H1 (cell line): ENCODE results near the gene RAPGEF6. TPM values are rescaled to one million over a fixed set of nuclear protein-coding genes. Genes with fewer than 3 reads are reported as not detected.

Experiments used
- CTCF ChIA-PET: fragments of 300-600 bp; sonication (Branson Sonifier 250); formaldehyde crosslinking; loops from one replicate; lab custom pipeline; 2021; ENCODE audit not compliant: partially characterized antibody; lab: Charles Lee
- POLR2A ChIA-PET: fragments of 300-600 bp; sonication (Branson Sonifier 250); formaldehyde crosslinking; loops from one replicate; lab custom pipeline; 2021; ENCODE audit warnings: inconsistent platforms; ENCODE audit not compliant: partially characterized antibody; lab: Charles Lee
- DNase-seq, 2 experiments: peaks; one replicate each; pipeline versions ENCODE4 v3.0.0 to v3.0.0-alpha.2; 2010 to 2022; ENCODE audit warnings: low spot score in 2 of 2, low read depth in 1 of 2, mixed read lengths in 1 of 2
- FAIRE-seq: peaks from 2 replicates; lab custom pipeline; 2011; peaks lifted over from hg19 to GRCh38; lab: Jason Lieb, UNC
- H2AFZ ChIP-seq: 2 replicates; pipeline ENCODE4 v1.8.1; 2012; ENCODE audit warnings: low read length, inconsistent platforms
- H2AK5ac ChIP-seq: 2 replicates; pipeline ENCODE4 v1.6.1; 2013; ENCODE audit warnings: low read depth, low read length
- H2BK120ac ChIP-seq: replicated peaks from 2 replicates; pipeline ENCODE3; 2013; ENCODE audit warnings: low read depth, low read length, inconsistent platforms
- H2BK12ac ChIP-seq: 2 replicates; pipeline ENCODE4 v1.6.1; 2013; ENCODE audit warnings: low read depth, low read length
- H2BK15ac ChIP-seq: 2 replicates; pipeline ENCODE4 v1.6.1; 2013; ENCODE audit warnings: low read length
- H2BK20ac ChIP-seq: 2 replicates; pipeline ENCODE4 v1.6.1; 2013; ENCODE audit warnings: low read length
- H2BK5ac ChIP-seq: 2 replicates; pipeline ENCODE4 v1.6.1; 2013; ENCODE audit warnings: low read depth, low read length
- H3K14ac ChIP-seq: 2 replicates; pipeline ENCODE4 v1.6.1; 2013; ENCODE audit warnings: inconsistent platforms; ENCODE audit not compliant: insufficient read length
- H3K18ac ChIP-seq: 2 replicates; pipeline ENCODE4 v1.6.1; 2013; ENCODE audit warnings: low read length; ENCODE audit errors: extremely low read depth
- H3K23ac ChIP-seq: 2 replicates; pipeline ENCODE4 v1.6.1; 2013; ENCODE audit warnings: inconsistent platforms; ENCODE audit not compliant: insufficient read length
- H3K23me2 ChIP-seq: 2 replicates; pipeline ENCODE4 v1.6.1; 2013; ENCODE audit warnings: low read depth, low read length
- H3K27ac ChIP-seq: 2 replicates; pipeline ENCODE4 v1.6.1; 2011; ENCODE audit warnings: low read depth, low read length, inconsistent platforms
- H3K27me3 ChIP-seq, 4 experiments: replicated peaks in 1 of 4; 1 replicate in 1 of 4; 2 replicates in 3 of 4; pipeline versions ENCODE4 v1.6.1 to v1.8.1; 2011 to 2013; ENCODE audit warnings: low read length in 3 of 4, mild to moderate bottlenecking in 3 of 4, inconsistent platforms in 2 of 4, mixed read lengths in 2 of 4, moderate library complexity in 1 of 4; ENCODE audit not compliant: control insufficient read depth in 3 of 4, insufficient read depth in 3 of 4; ENCODE audit errors: extremely low read depth in 1 of 4
- H3K36me3 ChIP-seq, 4 experiments: 2 replicates each; pipeline versions ENCODE4 v1.6.1 to v1.8.1; 2011 to 2013; ENCODE audit warnings: mild to moderate bottlenecking in 4 of 4, low read length in 3 of 4, moderate library complexity in 2 of 4, control low read depth in 1 of 4, inconsistent platforms in 1 of 4; ENCODE audit not compliant: insufficient read depth in 4 of 4, control insufficient read depth in 2 of 4
- H3K4ac ChIP-seq: replicated peaks from 2 replicates; pipeline ENCODE3; 2013; ENCODE audit warnings: low read length, low read depth, mixed read lengths, inconsistent platforms; ENCODE audit not compliant: insufficient read length
- H3K4me1 ChIP-seq, 4 experiments: replicated peaks in 1 of 4; 1 replicate in 1 of 4; 2 replicates in 3 of 4; pipeline versions ENCODE4 v1.6.1 to v1.8.1; 2011 to 2013; ENCODE audit warnings: low read length in 3 of 4, inconsistent platforms in 2 of 4, mixed read lengths in 1 of 4; ENCODE audit not compliant: insufficient read depth in 4 of 4, control insufficient read depth in 3 of 4
- H3K4me2 ChIP-seq, 2 experiments: 2 replicates each; pipeline versions ENCODE4 v1.6.1 to v1.8.1; 2011 to 2013; ENCODE audit warnings: low read depth in 2 of 2, low read length in 2 of 2, control low read depth in 1 of 2, inconsistent platforms in 1 of 2, mild to moderate bottlenecking in 1 of 2; ENCODE audit not compliant: insufficient read depth in 1 of 2
- H3K4me3 ChIP-seq, 4 experiments: fragments of 200-600, 300-600 bp in 1 of 4; sonication (generic), shearing (Covaris generic), sonication (Bioruptor Twin) in 1 of 4; 2 replicates each; pipeline versions ENCODE4 v1.5.1 to v1.8.1; 2011 to 2016; ENCODE audit warnings: low read length in 4 of 4, low read depth in 3 of 4, control low read depth in 2 of 4, inconsistent platforms in 2 of 4, mild to moderate bottlenecking in 2 of 4, mixed read lengths in 1 of 4, moderate library complexity in 1 of 4; ENCODE audit not compliant: insufficient read depth in 2 of 4; ENCODE audit errors: extremely low read depth in 1 of 4
- H3K56ac ChIP-seq: replicated peaks from 2 replicates; pipeline ENCODE3; 2013; ENCODE audit warnings: low read depth, mild to moderate bottlenecking, mixed read lengths, low read length, inconsistent platforms; ENCODE audit not compliant: insufficient read length
- H3K79me1 ChIP-seq: 2 replicates; pipeline ENCODE4 v1.6.1; 2013; ENCODE audit warnings: low read depth, low read length, control low read depth
- H3K79me2 ChIP-seq, 2 experiments: 2 replicates each; pipeline versions ENCODE4 v1.6.1 to v1.8.1; 2012 to 2013; ENCODE audit warnings: low read length in 2 of 2, mild to moderate bottlenecking in 2 of 2, inconsistent platforms in 1 of 2; ENCODE audit not compliant: insufficient read depth in 2 of 2, control insufficient read depth in 1 of 2
- H3K9ac ChIP-seq, 4 experiments: replicated peaks in 1 of 4; 1 replicate in 1 of 4; 2 replicates in 3 of 4; pipeline versions ENCODE4 v1.6.1 to v1.8.1; 2011 to 2013; ENCODE audit warnings: low read depth in 3 of 4, low read length in 3 of 4, control low read depth in 2 of 4, mild to moderate bottlenecking in 2 of 4, moderate library complexity in 2 of 4, inconsistent platforms in 1 of 4; ENCODE audit errors: extremely low read depth in 1 of 4
- H3K9me3 ChIP-seq, 2 experiments: 2 replicates each; pipeline versions ENCODE4 v1.6.1 to v1.8.1; 2012 to 2013; ENCODE audit warnings: mild to moderate bottlenecking in 2 of 2, moderate library complexity in 2 of 2, control low read depth in 1 of 2, inconsistent platforms in 1 of 2, low read depth in 1 of 2, low read length in 1 of 2, mixed read lengths in 1 of 2; ENCODE audit not compliant: insufficient read depth in 2 of 2
- H4K20me1 ChIP-seq, 2 experiments: replicated peaks in 1 of 2; 2 replicates each; pipeline versions ENCODE3 to v1.8.1; 2011 to 2013; ENCODE audit warnings: inconsistent platforms in 2 of 2, low read length in 2 of 2, mild to moderate bottlenecking in 1 of 2; ENCODE audit not compliant: insufficient read depth in 2 of 2, control insufficient read depth in 1 of 2
- H4K5ac ChIP-seq: 2 replicates; pipeline ENCODE4 v1.6.1; 2013; ENCODE audit warnings: low read length, low read depth, mixed read lengths, inconsistent platforms; ENCODE audit not compliant: insufficient read length
- H4K8ac ChIP-seq: 2 replicates; pipeline ENCODE4 v1.8.0; 2013; ENCODE audit warnings: mild to moderate bottlenecking, moderate library complexity, low read length, inconsistent platforms; ENCODE audit not compliant: insufficient read depth; ENCODE audit errors: extremely low read depth
- H4K91ac ChIP-seq: replicated peaks from 2 replicates; pipeline ENCODE3; 2013; ENCODE audit warnings: low read length, mixed read lengths, inconsistent platforms; ENCODE audit not compliant: insufficient read length
- EP300 ChIP-seq, 2 experiments: IDR thresholded peaks; 1 replicate in 1 of 2; 2 replicates in 1 of 2; pipeline ENCODE4 v1.6.1; 2011 to 2012; ENCODE audit warnings: low read depth in 2 of 2, low read length in 2 of 2, mild to moderate bottlenecking in 2 of 2, borderline replicate concordance in 1 of 2, inconsistent platforms in 1 of 2, moderate library complexity in 1 of 2
- HDAC6 ChIP-seq: IDR thresholded peaks from one replicate; pipeline ENCODE4 v1.7.1; 2012; ENCODE audit warnings: low read depth, mild to moderate bottlenecking, inconsistent platforms, low read length, moderate library complexity
- KDM1A ChIP-seq: fragments of 200-600, 300-600 bp; sonication (generic); IDR thresholded peaks from 2 replicates; pipeline ENCODE4 v1.7.1; 2016; ENCODE audit warnings: mild to moderate bottlenecking, low read length, borderline replicate concordance
- KDM4A ChIP-seq: IDR thresholded peaks from one replicate; pipeline ENCODE4 v1.7.1; 2012; ENCODE audit warnings: low read depth, mild to moderate bottlenecking, moderate library complexity, low read length, inconsistent platforms; ENCODE audit not compliant: severe bottlenecking
- KDM5A ChIP-seq: fragments of 200-600 bp; IDR thresholded peaks from 2 replicates; pipeline ENCODE4 v1.7.1; 2012; ENCODE audit warnings: mild to moderate bottlenecking, low read length, inconsistent platforms, mixed read lengths
- NANOG ChIP-seq: IDR thresholded peaks from 2 replicates; pipeline ENCODE4 v1.6.1; 2011; ENCODE audit warnings: low read length, low read depth, mild to moderate bottlenecking, inconsistent platforms; ENCODE audit not compliant: insufficient read depth, poor library complexity, severe bottlenecking
- RAD21 ChIP-seq, 2 experiments: IDR thresholded peaks in 1 of 2; conservative IDR thresholded peaks in 1 of 2; 2 replicates each; pipeline ENCODE4 v1.6.1; 2011; ENCODE audit warnings: low read depth in 2 of 2, low read length in 2 of 2, improper control_type of control experiment in 1 of 2, inconsistent platforms in 1 of 2, mild to moderate bottlenecking in 1 of 2, moderate library complexity in 1 of 2
- RNF2 ChIP-seq: fragments of 200-900, 300-1000 bp; sonication (generic); IDR thresholded peaks from 2 replicates; pipeline ENCODE4 v1.7.1; 2016; ENCODE audit warnings: borderline replicate concordance, low read depth, mild to moderate bottlenecking, antibody characterized with exemption, low read length; ENCODE audit not compliant: poor library complexity, severe bottlenecking; ENCODE audit errors: missing control alignments
- SIRT6 ChIP-seq: IDR thresholded peaks from one replicate; pipeline ENCODE4 v1.7.1; 2012; ENCODE audit warnings: low read length, inconsistent platforms
- SIX5 ChIP-seq: IDR thresholded peaks from 2 replicates; pipeline ENCODE4 v1.6.1; 2011; ENCODE audit warnings: mild to moderate bottlenecking, low read depth, low read length
- SP1 ChIP-seq: IDR thresholded peaks from 2 replicates; pipeline ENCODE4 v1.6.1; 2011; ENCODE audit warnings: low read depth, low read length
- SP4 ChIP-seq: IDR thresholded peaks from 2 replicates; pipeline ENCODE4 v1.6.1; 2012; ENCODE audit warnings: low read length, inconsistent platforms
- TAF1 ChIP-seq: IDR thresholded peaks from 2 replicates; pipeline ENCODE4 v1.6.1; 2011; ENCODE audit warnings: mild to moderate bottlenecking, low read depth, low read length
- TCF12 ChIP-seq: IDR thresholded peaks from 2 replicates; pipeline ENCODE4 v1.6.1; 2011; ENCODE audit warnings: low read depth, mild to moderate bottlenecking, low read length
- WGBS, 2 experiments: shearing (Covaris generic) in 1 of 2; methylation state at CpG; one replicate each; pipeline versions ENCODE4 v1.1.6 to v1.1.7; 2013 to 2015; ENCODE audit warnings: low lambda C conversion rate in 2 of 2, mixed read lengths in 2 of 2, inconsistent platforms in 1 of 2, low coverage in 1 of 2, missing lambda C conversion rate in 1 of 2; ENCODE audit not compliant: insufficient replicate concordance in 2 of 2, insufficient coverage in 1 of 2, insufficient read length in 1 of 2; ENCODE audit errors: extremely low coverage in 1 of 2, missing lambda C conversion rate in 1 of 2; 5-methylcytosine and 5-hydroxymethylcytosine counted together
- polyA plus RNA-seq, 7 experiments: library from polyadenylated mRNA; depleted of rRNA in 3 of 7; stranded (reverse) in 5 of 7; unstranded in 2 of 7; fragments of >200 nt in 5 of 7; fragments of 200-250 nt in 2 of 7; gene quantifications; 1 replicate in 5 of 7; 2 replicates in 1 of 7; 4 replicates in 1 of 7; pipeline versions ENCODE4 v1.2.1 to v1.2.3, GENCODE V29; 2011 to 2013; ENCODE audit warnings: missing spikeins in 2 of 7, mixed read lengths in 2 of 7
- total RNA-seq: library from RNA; stranded (reverse); fragmentation: NEBNext Ultra II Directional; extraction: Animal tissue kit (Norgen Biotek cat#: 25700); gene quantifications from 2 replicates; pipeline ENCODE4 v1.2.1, GENCODE V29; 2021

RAPGEF6 gene
- total and polyA plus RNA-seq, 2 of the 8 experiments (the other 6 are each of a cell fraction or from before 2014, with no cell fraction given): 4.8 to 20.0 TPM

- ChIA-PET POLR2A (no interaction called here), CTCF (interaction anchor here (0.7 to 1.7 kb wide), 2 partner anchors 11 to 109 kb away, joined by 3 to 5 read pairs; no protein-coding TSS in a partner anchor)
- Histone ChIP-seq H3K23ac (no peak overlapping the region), H3K36me3 (no peaks in the 10 kb centered on the region), H3K18ac (no peak overlapping the region), H3K79me2 (0 out of 4 replicates have a peak, but pooled peaks cover 0 to 2% of the 10 kb centered on the region in 2 experiments), H3K27me3 (no peaks in the 10 kb centered on the region), H4K8ac (no peak overlapping the region), H4K20me1 (peaks cover 0 to 6% of the 10 kb centered on the region in 2 experiments), H2AFZ (no peak overlapping the region), H3K4me1 (peaks cover 0 to 4% (median 0%) of the 10 kb centered on the region in 4 experiments; a peak in 1 of 7 replicates), H3K4ac (no peak overlapping the region), H3K9me3 (no peaks in the 10 kb centered on the region), H3K4me2 (no peak overlapping the region), H3K79me1 (no peaks in the 10 kb centered on the region; the same call in 1 of the 2 replicates), H2BK15ac (no peak overlapping the region), H2BK20ac (no peak overlapping the region), H3K9ac (no peak overlapping the region), H3K23me2 (no peaks in the 10 kb centered on the region), H3K14ac (no peak overlapping the region), H3K56ac (no peak overlapping the region), H3K27ac (no peak overlapping the region), H4K5ac (no peak overlapping the region), H2BK12ac (no peak overlapping the region), H2AK5ac (no peak overlapping the region), H4K91ac (no peak overlapping the region), H3K4me3 (no peak overlapping the region), H2BK120ac (no peak overlapping the region), H2BK5ac (no peak overlapping the region)
- WGBS, 2 experiments: 81% methylated on average over 7 of the region's 7 CpGs; no CpG with 5 or more reads in 1 of the 2 experiments
- FAIRE-seq (no peak), DNase-seq (no peak)
- TF ChIP-seq SP4: no peak
- no peak for TF ChIP-seq KDM5A
- no peak for TF ChIP-seq SIX5
- TF ChIP-seq RAD21 (IDR thresholded peaks at IDR 0.05 in 1 of 2, conservative IDR thresholded peaks at IDR 0.05 in 1 of 2; ENCODE audit: low read depth in 2 of 2, low read length in 2 of 2): no peak
- TF ChIP-seq HDAC6: no peak
- TF ChIP-seq SIRT6: no peak
- TF ChIP-seq SP1: no peak
- no peak for TF ChIP-seq NANOG
- TF ChIP-seq EP300 (IDR thresholded peaks at IDR 0.05; ENCODE audit: borderline replicate concordance in 1 of 2, low read depth in 2 of 2, low read length in 2 of 2): no peak
- TF ChIP-seq TAF1: no peak
- TF ChIP-seq KDM1A: no peak
- TF ChIP-seq RNF2: no peak
- no peak for TF ChIP-seq TCF12
- no peak for TF ChIP-seq KDM4A
These were observed 255.3 kb downstream of the RAPGEF6 start for GRCh38 chr5:131379723-131380122.
